WTC11 (cell line): Measurements from ENCODE around the gene WDR36.

Experiments
- USF2 ChIP-seq: sonication (generic); formaldehyde crosslinking; IDR thresholded peaks from 2 replicates; pipeline ENCODE4 v1.8.1; 2023; ENCODE audit warnings: mild to moderate bottlenecking, missing genetic modification reagents, moderate library complexity
- TF ChIP-seq, protein P1 (sequence below): fragments of 200-600 bp; IDR thresholded peaks from 2 replicates; pipeline ENCODE4 v1.8.0; 2022; ENCODE audit warnings: antibody characterized with exemption

GRCh38 chr5:111167551-111167950, 75.4 kb downstream of the WDR36 start:
- TF ChIP-seq, protein P1, sequence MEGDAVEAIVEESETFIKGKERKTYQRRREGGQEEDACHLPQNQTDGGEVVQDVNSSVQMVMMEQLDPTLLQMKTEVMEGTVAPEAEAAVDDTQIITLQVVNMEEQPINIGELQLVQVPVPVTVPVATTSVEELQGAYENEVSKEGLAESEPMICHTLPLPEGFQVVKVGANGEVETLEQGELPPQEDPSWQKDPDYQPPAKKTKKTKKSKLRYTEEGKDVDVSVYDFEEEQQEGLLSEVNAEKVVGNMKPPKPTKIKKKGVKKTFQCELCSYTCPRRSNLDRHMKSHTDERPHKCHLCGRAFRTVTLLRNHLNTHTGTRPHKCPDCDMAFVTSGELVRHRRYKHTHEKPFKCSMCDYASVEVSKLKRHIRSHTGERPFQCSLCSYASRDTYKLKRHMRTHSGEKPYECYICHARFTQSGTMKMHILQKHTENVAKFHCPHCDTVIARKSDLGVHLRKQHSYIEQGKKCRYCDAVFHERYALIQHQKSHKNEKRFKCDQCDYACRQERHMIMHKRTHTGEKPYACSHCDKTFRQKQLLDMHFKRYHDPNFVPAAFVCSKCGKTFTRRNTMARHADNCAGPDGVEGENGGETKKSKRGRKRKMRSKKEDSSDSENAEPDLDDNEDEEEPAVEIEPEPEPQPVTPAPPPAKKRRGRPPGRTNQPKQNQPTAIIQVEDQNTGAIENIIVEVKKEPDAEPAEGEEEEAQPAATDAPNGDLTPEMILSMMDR, result no peak
- TF ChIP-seq USF2, result no peak
